ENCODE data around the gene USP14. TPM values are rescaled to one million over a fixed set of nuclear protein-coding genes. Genes with fewer than 3 reads are reported as not detected.

The USP14 gene
- total and polyA plus RNA-seq, 2 of the 8 experiments (the other 6 are each of a cell fraction or from before 2014, with no cell fraction given): 14.8 to 91.1 TPM

GRCh38 chr18:251572-251971 lies 93.2 kb downstream of the USP14 start:
- H3K14ac ChIP-seq (ENCODE audit: insufficient read length): no peak overlapping the region
- H4K91ac ChIP-seq (replicated peaks; ENCODE audit: insufficient read length, low read length): no peak overlapping the region
- H3K4me3 ChIP-seq (ENCODE audit: extremely low read depth in 1 of 4, insufficient read depth in 2 of 4, low read depth in 3 of 4, low read length in 4 of 4): no peak overlapping the region
- 96% methylated on average over 5 of the region's 5 CpGs; no CpG with 5 or more reads in 1 of the 2 experiments for WGBS, 2 experiments (ENCODE audit: extremely low coverage in 1 of 2, insufficient coverage in 1 of 2, insufficient read length in 1 of 2, insufficient replicate concordance in 2 of 2, low coverage in 1 of 2, low lambda C conversion rate in 2 of 2, missing lambda C conversion rate in 1 of 2)
- no peak overlapping the region for H4K5ac ChIP-seq (ENCODE audit: insufficient read length, low read depth, low read length)
- ChIA-PET POLR2A (ENCODE audit: partially characterized antibody) (no interaction called here), CTCF (ENCODE audit: partially characterized antibody) (no interaction called here)
- H4K8ac ChIP-seq (ENCODE audit: extremely low read depth, insufficient read depth, low read length): no peak overlapping the region
- H2BK15ac ChIP-seq (ENCODE audit: low read length): no peak overlapping the region
- no peak overlapping the region for H3K27ac ChIP-seq (ENCODE audit: low read depth, low read length)
- no peaks in the 10 kb centered on the region for H3K9me3 ChIP-seq (ENCODE audit: insufficient read depth in 2 of 2, low read depth in 1 of 2, low read length in 1 of 2)
- H2BK5ac ChIP-seq (ENCODE audit: low read depth, low read length): no peak overlapping the region
- no peaks in the 10 kb centered on the region for H3K4me1 ChIP-seq (replicated peaks in 1 of 4; ENCODE audit: control insufficient read depth in 3 of 4, insufficient read depth in 4 of 4, low read length in 3 of 4)
- H3K27me3 ChIP-seq (replicated peaks in 1 of 4; ENCODE audit: control insufficient read depth in 3 of 4, extremely low read depth in 1 of 4, insufficient read depth in 3 of 4, low read length in 3 of 4): no peaks in the 10 kb centered on the region
- DNase-seq (ENCODE audit: low read depth in 1 of 2, low spot score in 2 of 2): no peak
- no peak for FAIRE-seq
- no peak overlapping the region for H3K23ac ChIP-seq (ENCODE audit: insufficient read length)
- H4K20me1 ChIP-seq (replicated peaks in 1 of 2; ENCODE audit: control insufficient read depth in 1 of 2, insufficient read depth in 2 of 2, low read length in 2 of 2): peaks cover 0 to 3% of the 10 kb centered on the region in 2 experiments
- no peak overlapping the region for H3K56ac ChIP-seq (replicated peaks; ENCODE audit: insufficient read length, low read depth, low read length)
- no peak overlapping the region for H3K9ac ChIP-seq (replicated peaks in 1 of 4; ENCODE audit: extremely low read depth in 1 of 4, low read depth in 3 of 4, low read length in 3 of 4)
- H2BK12ac ChIP-seq (ENCODE audit: low read depth, low read length): no peak overlapping the region
- H3K18ac ChIP-seq (ENCODE audit: extremely low read depth, low read length): no peak overlapping the region
- no peak overlapping the region for H2AK5ac ChIP-seq (ENCODE audit: low read depth, low read length)
- H2BK20ac ChIP-seq (ENCODE audit: low read length): no peak overlapping the region
- no peak overlapping the region for H2AFZ ChIP-seq (ENCODE audit: low read length)
- H2BK120ac ChIP-seq (replicated peaks; ENCODE audit: low read depth, low read length): no peak overlapping the region
- H3K79me2 ChIP-seq (ENCODE audit: control insufficient read depth in 1 of 2, insufficient read depth in 2 of 2, low read length in 2 of 2): no peaks in the 10 kb centered on the region
- H3K4ac ChIP-seq (replicated peaks; ENCODE audit: insufficient read length, low read depth, low read length): no peak overlapping the region
- peaks cover 14 to 82% (median 47%) of the 10 kb centered on the region in 4 experiments for H3K36me3 ChIP-seq (ENCODE audit: control insufficient read depth in 2 of 4, insufficient read depth in 4 of 4, low read length in 3 of 4)
- H3K79me1 ChIP-seq (ENCODE audit: low read depth, low read length): no peaks in the 10 kb centered on the region
- H3K23me2 ChIP-seq (ENCODE audit: low read depth, low read length): no peaks in the 10 kb centered on the region
- H3K4me2 ChIP-seq (ENCODE audit: insufficient read depth in 1 of 2, low read depth in 2 of 2, low read length in 2 of 2): no peak overlapping the region
- TF ChIP-seq CHD7 (IDR thresholded peaks at IDR 0.05; ENCODE audit: insufficient replicate concordance, low read length): no peak
